GM23248 (cell line): ENCODE results near the gene CACNB4.

Experiments
- EZH2 ChIP-seq: fragments of 200-600 bp; sonication (generic); IDR thresholded peaks from 2 replicates; pipeline ENCODE4 v1.6.1; 2018; ENCODE audit warnings: antibody characterized with exemption, mild to moderate bottlenecking; ENCODE audit not compliant: insufficient read depth, poor library complexity, severe bottlenecking
- EZH2phosphoT487 ChIP-seq: fragments of 200-600 bp; sonication (generic); IDR thresholded peaks from 2 replicates; pipeline ENCODE4 v1.6.1; 2018; ENCODE audit warnings: antibody characterized with exemption, moderate library complexity, mild to moderate bottlenecking, low read depth; ENCODE audit not compliant: insufficient read depth

DNA sequence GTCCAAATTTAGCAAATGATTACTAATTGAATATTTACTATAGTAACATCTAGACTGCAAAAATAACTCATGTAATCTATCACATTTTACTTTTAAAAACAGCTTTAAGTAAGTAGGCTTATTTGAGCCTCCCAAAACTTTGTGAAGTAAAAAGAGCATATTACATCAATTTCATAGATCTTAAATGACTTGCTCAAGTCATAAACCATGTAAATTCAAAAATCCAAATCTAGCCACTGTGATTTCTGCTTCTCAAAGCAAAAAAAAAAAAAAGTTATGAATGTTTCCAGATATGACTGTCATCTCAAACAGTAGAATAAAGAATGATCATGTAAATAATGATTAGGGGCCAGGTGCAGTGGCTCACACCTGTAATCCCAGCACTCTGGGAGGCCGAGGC is 37.5 kb downstream of the CACNB4 start:
- TF ChIP-seq EZH2 (no peak), EZH2phosphoT487 (no peak)
